MM.1S (cell line): ENCODE measurements around the gene NME7.
"Not testable (repeated sequence)": the region's sequence is repeated elsewhere in the genome, so short reads cannot be mapped to it uniquely, and the experiment has no call there.

Experiments
- DNase-seq: peaks from one replicate; pipeline ENCODE4 v3.0.0-alpha.2; 2015
- H2AFZ ChIP-seq: fragments of 300-600 bp; sonication (generic); 2 replicates; pipeline ENCODE4 v1.6.0; 2016; ENCODE audit warnings: antibody characterized with exemption, low read length
- H3F3A ChIP-seq: fragments of 300-600 bp; sonication (generic); 2 replicates; pipeline ENCODE4 v1.6.1; 2016; ENCODE audit warnings: mild to moderate bottlenecking, antibody characterized with exemption, low read length, moderate library complexity, mixed read lengths; ENCODE audit not compliant: insufficient read depth
- H3K27ac ChIP-seq: fragments of 300-600 bp; sonication (generic); 2 replicates; pipeline ENCODE4 v1.5.1; 2016; ENCODE audit warnings: mild to moderate bottlenecking, low read length
- H3K27me3 ChIP-seq: fragments of 300-600 bp; sonication (generic); replicated peaks from 2 replicates; pipeline ENCODE4 v1.6.0; 2016; ENCODE audit warnings: low read length; ENCODE audit not compliant: insufficient read depth
- H3K36me3 ChIP-seq: fragments of 300-600 bp; sonication (generic); replicated peaks from 2 replicates; pipeline ENCODE4 v1.6.1; 2016; ENCODE audit warnings: mild to moderate bottlenecking, low read length, mixed read lengths; ENCODE audit not compliant: insufficient read depth
- H3K4me1 ChIP-seq: fragments of 300-600 bp; sonication (generic); 2 replicates; pipeline ENCODE4 v1.6.1; 2016; ENCODE audit warnings: low read length, mixed read lengths
- H3K4me2 ChIP-seq: fragments of 300-600 bp; sonication (generic); 2 replicates; pipeline ENCODE4 v1.6.0; 2016; ENCODE audit warnings: low read depth, low read length
- H3K4me3 ChIP-seq: fragments of 300-600 bp; sonication (generic); 2 replicates; pipeline ENCODE4 v1.5.1; 2016; ENCODE audit warnings: low read length, mixed read lengths
- H3K79me2 ChIP-seq: fragments of 300-600 bp; sonication (generic); 2 replicates; pipeline ENCODE4 v1.6.1; 2016; ENCODE audit warnings: mixed run types, low read length, mixed read lengths
- H3K9ac ChIP-seq: fragments of 300-600 bp; sonication (generic); 2 replicates; pipeline ENCODE4 v1.6.1; 2016; ENCODE audit warnings: low read length, mixed read lengths
- H3K9me2 ChIP-seq: fragments of 300-600 bp; sonication (generic); replicated peaks from 2 replicates; pipeline ENCODE4 v1.6.1; 2016; ENCODE audit warnings: mild to moderate bottlenecking, low read length, mixed read lengths; ENCODE audit not compliant: insufficient read depth
- H3K9me3 ChIP-seq: fragments of 300-600 bp; sonication (generic); replicated peaks from 2 replicates; pipeline ENCODE4 v1.6.1; 2016; ENCODE audit warnings: mild to moderate bottlenecking, low read length, mixed read lengths; ENCODE audit not compliant: insufficient read depth
- H4K20me1 ChIP-seq: fragments of 300-600 bp; sonication (generic); 2 replicates; pipeline ENCODE4 v1.6.1; 2016; ENCODE audit warnings: mild to moderate bottlenecking, low read length, moderate library complexity, mixed read lengths; ENCODE audit not compliant: insufficient read depth
- EZH2 ChIP-seq: fragments of 300-600 bp; sonication (generic); optimal IDR thresholded peaks from 2 replicates; pipeline ENCODE3; 2017; ENCODE audit warnings: low read depth, mild to moderate bottlenecking, antibody characterized with exemption, low read length, mixed read lengths
- EZH2phosphoT487 ChIP-seq: fragments of 300-600 bp; sonication (generic); IDR thresholded peaks from 2 replicates; pipeline ENCODE4 v1.6.1; 2018; ENCODE audit warnings: antibody characterized with exemption, low read length
- TF ChIP-seq, protein P1 (sequence below): fragments of 300-600 bp; sonication (generic); IDR thresholded peaks from 2 replicates; pipeline ENCODE4 v1.5.1; 2016; ENCODE audit warnings: antibody characterized with exemption, low read length, mixed read lengths

NME7 gene

DNA sequence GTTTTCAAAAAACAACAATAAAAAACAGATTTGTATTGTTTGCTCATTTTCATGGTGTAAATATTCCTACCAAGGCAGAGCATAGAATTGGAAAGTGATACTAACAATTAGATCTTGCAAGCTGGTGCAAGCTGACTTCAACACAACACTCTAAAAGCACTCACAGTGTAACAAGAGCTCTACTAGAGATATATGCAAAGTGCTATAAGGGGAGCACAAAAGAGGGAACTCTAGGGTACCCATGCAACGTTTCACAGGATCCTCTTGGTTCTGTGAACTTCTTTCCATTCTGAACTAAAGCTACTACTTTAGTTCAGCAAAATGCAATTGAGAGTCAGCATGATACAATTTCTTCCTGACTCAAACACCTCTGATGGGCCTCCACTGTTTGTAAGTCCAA is 182.8 kb downstream of the NME7 start:
- DNase-seq: no peak
- no peaks in the 10 kb centered on the region for H3K27me3 ChIP-seq
- no peaks in the 10 kb centered on the region for H3K79me2 ChIP-seq
- H3K4me3 ChIP-seq: no peak overlapping the region
- no peaks in the 10 kb centered on the region for H3K9me3 ChIP-seq
- no peaks in the 10 kb centered on the region for H3K4me1 ChIP-seq
- H4K20me1 ChIP-seq: no peaks in the 10 kb centered on the region
- no peak overlapping the region for H3K4me2 ChIP-seq
- H3K27ac ChIP-seq: no peak overlapping the region
- no peaks in the 10 kb centered on the region for H3K36me3 ChIP-seq
- TF ChIP-seq, protein P1, sequence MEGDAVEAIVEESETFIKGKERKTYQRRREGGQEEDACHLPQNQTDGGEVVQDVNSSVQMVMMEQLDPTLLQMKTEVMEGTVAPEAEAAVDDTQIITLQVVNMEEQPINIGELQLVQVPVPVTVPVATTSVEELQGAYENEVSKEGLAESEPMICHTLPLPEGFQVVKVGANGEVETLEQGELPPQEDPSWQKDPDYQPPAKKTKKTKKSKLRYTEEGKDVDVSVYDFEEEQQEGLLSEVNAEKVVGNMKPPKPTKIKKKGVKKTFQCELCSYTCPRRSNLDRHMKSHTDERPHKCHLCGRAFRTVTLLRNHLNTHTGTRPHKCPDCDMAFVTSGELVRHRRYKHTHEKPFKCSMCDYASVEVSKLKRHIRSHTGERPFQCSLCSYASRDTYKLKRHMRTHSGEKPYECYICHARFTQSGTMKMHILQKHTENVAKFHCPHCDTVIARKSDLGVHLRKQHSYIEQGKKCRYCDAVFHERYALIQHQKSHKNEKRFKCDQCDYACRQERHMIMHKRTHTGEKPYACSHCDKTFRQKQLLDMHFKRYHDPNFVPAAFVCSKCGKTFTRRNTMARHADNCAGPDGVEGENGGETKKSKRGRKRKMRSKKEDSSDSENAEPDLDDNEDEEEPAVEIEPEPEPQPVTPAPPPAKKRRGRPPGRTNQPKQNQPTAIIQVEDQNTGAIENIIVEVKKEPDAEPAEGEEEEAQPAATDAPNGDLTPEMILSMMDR: no peak
- TF ChIP-seq EZH2 (no peak), EZH2phosphoT487 (no peak)
- H2AFZ ChIP-seq: no peak overlapping the region
- H3K9me2 ChIP-seq: no peaks in the 10 kb centered on the region
- no peaks in the 10 kb centered on the region for H3F3A ChIP-seq
- no peak overlapping the region for H3K9ac ChIP-seq

DNA sequence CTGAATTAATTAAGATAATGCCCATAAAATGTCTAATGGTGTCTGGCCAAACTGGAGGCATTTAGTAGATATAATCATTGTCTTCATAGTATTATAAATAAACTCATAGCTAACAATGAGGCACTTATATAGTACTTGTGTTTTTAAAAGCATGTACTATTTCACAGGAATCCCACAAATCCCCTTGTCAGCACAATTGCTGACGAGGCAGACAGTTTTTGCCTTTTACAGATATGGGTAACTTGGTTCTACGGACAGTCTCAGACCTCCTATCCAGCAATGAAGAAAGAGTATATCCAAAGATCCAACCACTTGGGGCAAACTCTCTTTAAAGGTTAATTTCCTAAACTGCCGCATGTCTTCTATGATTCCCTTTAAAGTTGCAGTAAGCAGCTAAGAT is 187.4 kb downstream of the NME7 start:
- Histone ChIP-seq H2AFZ (no peak overlapping the region), H3F3A (no peaks in the 10 kb centered on the region), H3K36me3 (no peaks in the 10 kb centered on the region), H3K4me2 (no peak overlapping the region), H3K9me2 (no peaks in the 10 kb centered on the region), H3K9ac (no peak overlapping the region), H3K27me3 (no peaks in the 10 kb centered on the region), H3K9me3 (no peaks in the 10 kb centered on the region), H4K20me1 (no peaks in the 10 kb centered on the region), H3K4me1 (no peaks in the 10 kb centered on the region), H3K27ac (no peak overlapping the region), H3K4me3 (no peak overlapping the region), H3K79me2 (no peaks in the 10 kb centered on the region)
- no peak for DNase-seq
- no peak for TF ChIP-seq EZH2phosphoT487
- TF ChIP-seq EZH2: no peak
- TF ChIP-seq, protein P1: no peak

DNA sequence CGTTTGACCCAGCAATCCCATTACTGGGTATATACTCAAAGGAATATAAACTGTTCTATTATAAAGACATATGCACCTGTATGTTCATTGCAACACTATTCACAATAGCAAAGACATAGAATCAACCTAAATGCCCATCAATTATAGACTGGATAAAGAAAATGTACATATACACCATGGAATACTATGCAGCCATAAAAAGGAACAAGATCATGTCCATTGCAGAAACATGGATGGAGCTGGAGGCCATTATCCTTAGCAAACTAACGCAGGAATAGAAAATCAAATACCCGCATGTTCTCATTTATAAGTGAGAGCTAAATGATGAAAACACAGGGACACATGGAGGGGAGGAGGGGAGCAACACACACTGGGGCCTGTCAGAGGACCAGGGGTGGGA is 188.2 kb downstream of the NME7 start:
- not testable (repeated sequence) for H3K27me3 ChIP-seq, H3K9ac ChIP-seq, H4K20me1 ChIP-seq, H3K36me3 ChIP-seq, H3K4me1 ChIP-seq, H3K9me3 ChIP-seq, H3K27ac ChIP-seq, H3K4me2 ChIP-seq, H3K4me3 ChIP-seq, H3K9me2 ChIP-seq, H3K79me2 ChIP-seq, H3F3A ChIP-seq, H2AFZ ChIP-seq, DNase-seq

DNA sequence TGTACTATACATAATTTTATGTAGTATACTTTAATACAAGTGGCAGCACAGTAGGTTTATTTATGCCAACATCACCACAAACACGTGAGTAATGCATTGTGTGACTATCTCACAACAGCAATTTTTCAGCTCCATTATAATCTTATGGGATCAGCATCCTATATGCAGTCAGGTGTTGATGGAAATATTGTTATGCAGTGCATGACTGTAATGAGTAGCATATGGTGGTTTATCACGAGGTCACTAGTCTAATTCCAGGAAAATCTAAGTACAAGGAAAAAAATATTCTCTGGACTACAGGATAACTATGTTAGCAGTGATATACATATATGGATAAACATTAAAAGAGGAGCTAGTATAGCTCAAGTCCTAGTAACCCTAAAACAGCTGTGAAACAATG is 192.1 kb downstream of the NME7 start:
- H3K79me2 ChIP-seq: no peaks in the 10 kb centered on the region
- H3K4me1 ChIP-seq: no peaks in the 10 kb centered on the region
- DNase-seq: no peak
- H3K4me2 ChIP-seq: no peak overlapping the region
- H2AFZ ChIP-seq: no peak overlapping the region
- H3K9me2 ChIP-seq: no peaks in the 10 kb centered on the region
- no peaks in the 10 kb centered on the region for H3F3A ChIP-seq
- no peaks in the 10 kb centered on the region for H3K27me3 ChIP-seq
- TF ChIP-seq, protein P1: no peak
- TF ChIP-seq EZH2 (no peak), EZH2phosphoT487 (no peak)
- H3K4me3 ChIP-seq: no peak overlapping the region
- H4K20me1 ChIP-seq: no peaks in the 10 kb centered on the region
- no peak overlapping the region for H3K9ac ChIP-seq
- no peaks in the 10 kb centered on the region for H3K36me3 ChIP-seq
- H3K27ac ChIP-seq: no peak overlapping the region
- H3K9me3 ChIP-seq: no peaks in the 10 kb centered on the region
